HG03139 (cell line): ENCODE measurements around the gene SUPT6H.
"Not testable (repeated sequence)": the region's sequence is repeated elsewhere in the genome, so short reads cannot be mapped to it uniquely, and the experiment has no call there.

ENCODE experiments used
- ATAC-seq: cut with Tn5 transposase; IDR thresholded peaks from one replicate; pipeline ENCODE4 v1.9.1; 2021; ENCODE audit not compliant: unreplicated experiment

The SUPT6H gene

DNA sequence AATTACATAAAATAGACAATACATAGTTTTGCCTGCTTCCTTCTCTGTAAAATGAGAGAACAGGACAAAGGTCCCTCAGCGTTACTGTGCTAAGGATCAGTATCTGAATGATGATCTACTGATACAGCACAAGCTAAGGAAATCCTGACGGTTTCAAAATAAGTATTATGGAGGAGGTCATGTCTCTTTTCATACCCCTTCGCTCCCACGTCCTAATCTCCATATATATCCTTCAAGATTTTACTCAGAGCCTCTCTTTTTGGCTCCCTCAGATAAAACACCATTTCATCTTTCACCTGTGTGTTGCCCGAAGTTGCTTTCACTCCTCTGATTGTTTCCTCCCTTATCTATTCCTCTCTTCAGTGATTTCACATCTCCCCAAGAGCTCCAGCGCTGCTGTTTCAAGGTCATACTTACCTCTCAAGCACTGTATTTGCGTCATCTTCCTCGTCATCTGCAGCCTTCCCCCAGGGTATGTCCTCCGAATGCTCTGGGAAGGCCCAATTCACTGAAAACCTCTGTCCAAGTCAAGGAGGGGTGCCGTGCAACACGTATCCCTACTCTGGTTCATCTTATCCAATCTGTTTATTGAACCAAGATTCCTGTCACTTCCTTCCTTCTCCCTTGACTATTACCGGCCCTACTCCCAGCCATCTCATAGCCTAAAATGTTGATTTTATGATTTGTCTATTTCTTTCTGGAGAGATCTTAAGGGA, 15.8 kb upstream of the SUPT6H start:
- no peak for ATAC-seq

GRCh38 chr17:28648698-28649097, 13.3 kb upstream of the SUPT6H start:
- ATAC-seq: no peak

GRCh38 chr17:28655160-28655559, 6.8 kb upstream of the SUPT6H start:
- no peak for ATAC-seq

GRCh38 chr17:28657756-28658155, 4.2 kb upstream of the SUPT6H start:
- no peak for ATAC-seq

DNA sequence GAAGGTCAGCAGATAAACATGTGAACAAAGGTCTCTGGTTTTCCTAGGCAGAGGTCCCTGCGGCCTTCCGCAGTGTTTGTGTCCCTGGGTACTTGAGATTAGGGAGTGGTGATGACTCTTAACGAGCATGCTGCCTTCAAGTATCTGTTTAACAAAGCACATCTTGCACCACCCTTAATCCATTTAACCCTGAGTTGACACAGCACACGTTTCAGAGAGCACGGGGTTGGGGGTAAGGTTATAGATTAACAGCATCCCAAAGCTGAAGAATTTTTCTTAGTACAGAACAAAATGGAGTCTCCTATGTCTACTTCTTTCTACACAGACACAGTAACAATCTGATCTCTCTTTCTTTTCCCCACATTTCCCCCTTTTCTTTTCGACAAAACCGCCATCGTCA, 3.7 kb upstream of the SUPT6H start:
- not testable (repeated sequence) for ATAC-seq

DNA sequence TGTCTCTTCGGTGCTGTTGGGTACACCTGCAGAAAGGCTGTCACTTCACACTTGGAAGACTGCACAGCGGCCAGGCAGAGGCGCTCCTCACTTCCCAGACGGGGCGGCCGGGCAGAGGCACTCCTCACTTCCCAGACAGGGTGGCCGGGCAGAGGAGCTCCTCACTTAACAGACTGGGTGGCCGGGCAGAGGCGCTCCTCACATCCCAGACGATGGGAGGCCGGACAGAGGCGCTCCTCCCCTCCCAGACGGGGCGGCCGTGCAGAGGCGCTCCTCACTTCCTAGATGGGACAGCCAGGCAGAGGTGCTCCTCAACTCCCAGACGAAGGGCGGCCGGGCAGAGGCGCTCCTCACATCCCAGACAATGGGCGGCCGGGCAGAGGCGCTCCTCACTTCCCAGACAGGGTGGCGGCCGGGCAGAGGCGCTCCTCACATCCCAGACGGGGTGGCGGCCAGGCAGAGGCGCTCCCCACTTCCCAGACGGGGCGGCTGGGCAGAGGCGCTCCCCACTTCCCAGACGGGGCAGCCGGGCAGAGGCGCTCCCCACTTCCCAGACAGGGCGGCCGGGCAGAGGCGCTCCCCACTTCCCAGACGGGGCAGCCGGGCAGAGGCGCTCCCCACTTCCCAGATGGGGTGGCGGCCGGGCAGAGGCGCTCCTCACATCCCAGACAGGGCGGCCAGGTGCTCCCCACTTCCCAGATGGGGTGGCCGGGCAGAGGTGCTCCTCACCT, 3.1 kb upstream of the SUPT6H start:
- ATAC-seq: not testable (repeated sequence)

- ATAC-seq: not testable (repeated sequence)
Observed at GRCh38 chr17:28659497-28659881, 2.5 kb upstream of the SUPT6H start.

GRCh38 chr17:28662527-28662829, 473 bp downstream of the SUPT6H start:
- ATAC-seq: no peak

GRCh38 chr17:28663723-28664122, 1.7 kb downstream of the SUPT6H start:
- no peak for ATAC-seq

- no peak for ATAC-seq
Observed at GRCh38 chr17:28665994-28666393, 4.0 kb downstream of the SUPT6H start.

GRCh38 chr17:28667870-28668269, 5.9 kb downstream of the SUPT6H start:
- no peak for ATAC-seq

GRCh38 chr17:28669918-28670317, 7.9 kb downstream of the SUPT6H start:
- no peak for ATAC-seq

DNA sequence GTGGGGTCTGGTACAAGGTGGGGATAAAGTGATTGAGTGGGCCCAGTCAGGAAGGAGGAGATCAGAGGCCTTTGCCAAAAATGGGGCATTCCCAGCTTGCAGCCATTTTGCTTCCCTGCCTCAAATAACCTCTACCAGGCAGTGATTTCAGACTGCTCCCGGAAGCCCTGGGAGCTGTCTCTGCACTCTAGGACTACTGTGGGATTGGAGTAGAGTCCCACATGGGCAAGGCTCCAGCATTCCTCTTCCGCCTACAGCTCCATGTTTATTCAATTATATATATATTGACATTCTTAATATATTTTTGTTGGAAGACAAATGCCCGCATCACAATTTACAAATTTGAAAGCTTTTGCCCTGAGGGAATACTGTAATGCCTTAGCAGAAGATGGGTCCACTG, 13.5 kb downstream of the SUPT6H start:
- ATAC-seq: no peak

DNA sequence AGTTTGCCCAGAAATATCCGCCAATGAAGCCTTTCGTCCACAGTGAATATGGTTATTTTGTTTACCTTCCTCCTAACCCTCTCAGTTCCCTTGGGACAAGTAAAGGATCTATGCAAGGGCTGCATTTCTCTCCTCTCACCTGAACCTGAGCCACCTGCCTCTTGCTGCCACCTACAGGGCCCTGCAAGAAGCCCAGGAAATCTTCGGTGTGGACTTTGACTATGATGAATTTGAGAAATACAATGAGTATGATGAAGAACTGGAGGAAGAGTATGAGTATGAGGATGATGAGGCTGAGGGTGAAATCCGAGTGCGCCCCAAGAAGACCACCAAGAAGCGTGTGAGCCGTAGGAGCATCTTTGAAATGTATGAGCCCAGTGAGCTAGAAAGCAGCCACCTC, 14.0 kb downstream of the SUPT6H start:
- ATAC-seq: no peak

DNA sequence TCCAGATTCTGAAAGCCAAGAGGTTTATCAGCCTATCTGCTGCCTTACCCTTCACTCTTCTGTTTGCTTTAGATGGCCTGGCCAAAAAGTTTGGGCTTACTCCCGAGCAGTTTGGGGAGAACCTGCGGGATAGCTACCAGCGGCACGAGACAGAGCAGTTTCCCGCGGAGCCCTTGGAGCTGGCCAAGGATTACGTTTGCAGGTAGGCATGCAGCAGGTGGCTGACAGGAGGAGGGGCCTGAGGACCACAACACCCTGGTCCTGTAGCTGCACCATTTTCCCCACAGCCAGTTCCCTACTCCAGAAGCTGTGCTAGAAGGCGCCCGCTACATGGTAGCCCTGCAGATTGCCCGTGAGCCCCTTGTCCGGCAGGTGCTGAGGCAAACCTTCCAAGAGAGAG, 20.6 kb downstream of the SUPT6H start:
- ATAC-seq: no peak

GRCh38 chr17:28684963-28685362, 23.0 kb downstream of the SUPT6H start:
- no peak for ATAC-seq

- no peak for ATAC-seq
Observed at GRCh38 chr17:28685366-28685765, 23.4 kb downstream of the SUPT6H start.

GRCh38 chr17:28686296-28686695, 24.3 kb downstream of the SUPT6H start:
- ATAC-seq: no peak

DNA sequence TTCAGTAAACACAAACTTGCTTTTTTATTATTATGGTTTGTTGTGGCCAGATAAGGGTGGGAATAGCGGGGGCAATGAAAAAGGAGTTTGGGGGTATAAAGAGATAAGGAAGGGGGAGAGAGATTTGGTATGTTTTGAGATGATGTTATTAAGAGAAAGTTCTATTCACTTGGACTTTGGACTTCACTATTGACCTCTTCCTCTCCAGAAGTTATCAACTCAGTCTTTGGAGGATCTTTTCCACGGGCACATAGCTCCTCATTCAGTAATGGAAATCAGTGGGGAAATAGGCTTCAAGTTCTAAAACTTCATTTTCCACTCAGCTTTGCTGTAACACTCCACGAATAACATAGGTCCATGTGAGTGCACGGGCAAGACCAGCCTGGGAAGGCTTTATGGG, 26.5 kb downstream of the SUPT6H start:
- ATAC-seq: no peak

- no peak for ATAC-seq
Observed at GRCh38 chr17:28689011-28689410, 27.0 kb downstream of the SUPT6H start.

DNA sequence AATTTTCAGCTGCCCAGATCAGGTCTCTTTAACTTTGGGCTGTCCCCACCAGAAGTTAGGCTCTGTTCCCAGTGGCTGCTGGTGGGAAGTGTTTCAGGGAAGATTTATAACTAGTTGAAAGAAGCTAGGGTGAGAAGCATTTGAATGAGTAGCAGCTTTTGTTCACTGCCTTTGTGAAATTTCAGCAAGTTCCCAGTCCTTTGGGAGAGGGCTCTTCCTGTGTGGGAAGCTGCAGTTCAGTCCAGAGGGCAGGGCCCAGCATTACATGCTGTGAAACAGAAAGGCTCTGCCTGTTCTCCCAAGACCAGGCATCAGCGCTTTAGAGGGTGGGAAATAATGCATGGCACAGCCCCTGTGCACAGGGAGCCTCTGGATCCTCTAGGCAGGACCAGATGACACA, 31.9 kb downstream of the SUPT6H start:
- ATAC-seq: no peak

DNA sequence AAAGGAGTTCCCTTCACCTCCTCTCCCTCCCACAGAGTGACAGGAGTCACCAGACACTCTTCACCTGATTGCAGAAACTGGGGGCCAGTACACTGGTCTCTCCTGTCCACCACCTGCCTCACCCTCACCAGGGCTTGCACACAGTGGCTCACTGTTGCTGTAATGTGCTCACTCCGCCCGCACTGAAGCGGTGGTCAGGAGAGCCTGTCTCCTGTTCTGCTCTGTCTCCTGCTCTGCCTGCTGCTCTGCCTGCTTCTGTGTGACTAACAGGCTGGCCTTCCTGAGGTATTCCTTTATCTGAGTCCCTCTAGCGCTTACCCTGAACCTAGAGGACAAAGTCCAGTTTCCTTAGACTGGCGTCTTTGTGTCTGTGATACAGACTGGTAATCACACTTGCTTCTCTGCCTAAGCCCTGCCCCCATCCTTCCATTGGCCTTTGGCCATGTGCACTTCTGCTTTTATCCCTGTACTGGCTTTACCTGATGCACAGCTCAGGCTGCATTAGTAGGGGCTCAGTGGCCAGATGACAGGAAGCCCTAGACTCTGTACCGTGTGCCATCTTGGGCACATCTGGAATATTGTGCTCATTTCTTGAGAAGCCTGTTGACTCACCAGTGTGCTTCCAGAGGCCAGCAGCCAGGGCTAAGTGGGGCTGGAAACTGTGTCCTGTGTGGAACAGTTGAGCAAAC, 36.4 kb downstream of the SUPT6H start:
- ATAC-seq: no peak
